HAP-1 (cell line): Measurements from ENCODE around the gene FDXACB1.

Experiments
- DNase-seq, 2 experiments: peaks; one replicate each; pipeline ENCODE4 v3.0.0-alpha.2; 2016 to 2020; ENCODE audit warnings: low spot score in 2 of 2
- H3K27me3 ChIP-seq: fragments of 250-450 bp; sonication (Bioruptor Pico); 2 replicates; pipeline ENCODE4 v1.5.1; 2020; ENCODE audit warnings: low read depth, mild to moderate bottlenecking, moderate library complexity
- H3K36me3 ChIP-seq: fragments of 250-450 bp; sonication (Bioruptor Pico); replicated peaks from 2 replicates; pipeline ENCODE4 v1.5.1; 2020; ENCODE audit warnings: mild to moderate bottlenecking
- H3K4me1 ChIP-seq: fragments of 250-450 bp; sonication (Bioruptor Pico); 2 replicates; pipeline ENCODE4 v1.5.1; 2020; ENCODE audit warnings: mild to moderate bottlenecking
- H3K4me3 ChIP-seq: fragments of 250-450 bp; sonication (Bioruptor Pico); 2 replicates; pipeline ENCODE4 v1.5.1; 2020; ENCODE audit warnings: mild to moderate bottlenecking, moderate library complexity
- H3K9me3 ChIP-seq: fragments of 250-450 bp; sonication (Bioruptor Pico); 2 replicates; pipeline ENCODE4 v1.5.1; 2020; ENCODE audit warnings: mild to moderate bottlenecking, moderate library complexity
- in situ Hi-C: fragments of 300-500 bp; cut with MboI; formaldehyde crosslinking; loops from 3 replicates; pipeline ENCODE4 v1.14.3; 2020; ENCODE audit warnings: low sequenced_read_pairs, inconsistent platforms, mixed read lengths

Gene FDXACB1

DNA sequence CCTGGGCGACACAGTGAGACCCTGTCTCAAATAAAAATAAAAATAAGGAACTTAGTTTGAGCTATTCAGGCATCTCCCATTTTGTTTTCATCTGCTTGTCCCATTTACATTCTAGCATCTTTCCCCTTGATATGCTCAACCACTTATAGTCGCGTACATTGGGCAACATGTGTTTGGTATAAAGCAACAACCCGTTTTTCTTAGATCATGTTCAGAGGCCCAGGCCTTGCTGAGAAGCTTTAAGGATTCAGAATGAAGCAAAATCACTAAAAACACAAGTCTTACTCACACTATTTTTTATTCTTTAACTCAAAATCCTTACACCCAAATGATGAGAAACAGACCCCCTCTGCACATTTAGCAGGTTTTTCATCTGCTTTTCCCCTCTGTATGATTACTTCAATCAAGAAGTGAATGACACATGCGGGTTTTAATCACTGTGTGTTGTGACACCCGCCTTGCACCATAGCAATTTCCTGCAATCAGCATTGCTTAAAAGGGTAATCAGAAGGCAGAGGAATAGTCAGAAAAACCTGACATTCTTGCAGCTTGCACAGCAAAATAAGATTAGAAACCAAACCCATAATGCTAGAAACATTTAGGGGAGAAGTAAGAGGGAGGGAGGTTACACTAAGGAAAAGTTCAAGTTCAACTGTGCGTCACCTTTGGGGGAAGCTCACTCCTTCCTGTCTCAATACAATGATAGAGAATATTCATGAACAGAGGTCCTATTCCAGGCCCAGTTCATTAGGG is 33.5 kb downstream of the FDXACB1 start:
- Histone ChIP-seq H3K4me3 (no peak overlapping the region), H3K36me3 (no peaks in the 10 kb centered on the region), H3K9me3 (no peaks in the 10 kb centered on the region), H3K27me3 (no peaks in the 10 kb centered on the region), H3K4me1 (no peaks in the 10 kb centered on the region)
- DNase-seq: no peak
- in situ Hi-C loops: no loop called here

- no peak overlapping the region for H3K4me3 ChIP-seq
- in situ Hi-C loops: loop anchor here (5.0 kb wide), 1 partner anchor 241 kb away; the partner anchor contains the start of gene SIK2
- H3K9me3 ChIP-seq: no peaks in the 10 kb centered on the region
- no peaks in the 10 kb centered on the region for H3K4me1 ChIP-seq
- H3K36me3 ChIP-seq: no peaks in the 10 kb centered on the region
- DNase-seq: no peak
- H3K27me3 ChIP-seq: no peaks in the 10 kb centered on the region
Measured at GRCh38 chr11:111843661-111844060, 35.3 kb downstream of the FDXACB1 start.

- Histone ChIP-seq H3K9me3 (no peaks in the 10 kb centered on the region), H3K4me1 (no peaks in the 10 kb centered on the region), H3K4me3 (no peak overlapping the region), H3K27me3 (no peaks in the 10 kb centered on the region), H3K36me3 (no peaks in the 10 kb centered on the region)
- in situ Hi-C loops: loop anchor here (5.0 kb wide), 1 partner anchor 239 kb away; the partner anchor contains the start of gene SIK2
- peak; percentile 70 to 92 for DNase-seq
Measured at GRCh38 chr11:111841370-111842053, 37.5 kb downstream of the FDXACB1 start.

GRCh38 chr11:111840143-111840542 is 38.8 kb downstream of the FDXACB1 start:
- no peaks in the 10 kb centered on the region for H3K4me1 ChIP-seq
- H3K9me3 ChIP-seq: no peaks in the 10 kb centered on the region
- no peaks in the 10 kb centered on the region for H3K36me3 ChIP-seq
- no peaks in the 10 kb centered on the region for H3K27me3 ChIP-seq
- in situ Hi-C loops: loop anchor here (5.0 kb wide), 1 partner anchor 238 kb away; the partner anchor contains the start of gene SIK2
- H3K4me3 ChIP-seq: no peak overlapping the region
- no peak for DNase-seq

- no peaks in the 10 kb centered on the region for H3K4me1 ChIP-seq
- H3K36me3 ChIP-seq: no peaks in the 10 kb centered on the region
- no peak overlapping the region for H3K4me3 ChIP-seq
- in situ Hi-C loops: no loop called here
- H3K27me3 ChIP-seq: no peaks in the 10 kb centered on the region
- H3K9me3 ChIP-seq: no peaks in the 10 kb centered on the region
- no peak for DNase-seq
Measured at GRCh38 chr11:111838054-111838453, 40.9 kb downstream of the FDXACB1 start.

GRCh38 chr11:111837366-111837891 is 41.5 kb downstream of the FDXACB1 start:
- Histone ChIP-seq H3K36me3 (no peaks in the 10 kb centered on the region), H3K4me1 (no peaks in the 10 kb centered on the region), H3K4me3 (no peak overlapping the region), H3K27me3 (no peaks in the 10 kb centered on the region), H3K9me3 (no peaks in the 10 kb centered on the region)
- DNase-seq: no peak
- in situ Hi-C loops: no loop called here

- H3K4me1 ChIP-seq: no peaks in the 10 kb centered on the region
- H3K4me3 ChIP-seq: no peak overlapping the region
- DNase-seq: no peak
- in situ Hi-C loops: no loop called here
- no peaks in the 10 kb centered on the region for H3K9me3 ChIP-seq
- no peaks in the 10 kb centered on the region for H3K27me3 ChIP-seq
- no peaks in the 10 kb centered on the region for H3K36me3 ChIP-seq
Measured at GRCh38 chr11:111836721-111837120, 42.2 kb downstream of the FDXACB1 start.

DNA sequence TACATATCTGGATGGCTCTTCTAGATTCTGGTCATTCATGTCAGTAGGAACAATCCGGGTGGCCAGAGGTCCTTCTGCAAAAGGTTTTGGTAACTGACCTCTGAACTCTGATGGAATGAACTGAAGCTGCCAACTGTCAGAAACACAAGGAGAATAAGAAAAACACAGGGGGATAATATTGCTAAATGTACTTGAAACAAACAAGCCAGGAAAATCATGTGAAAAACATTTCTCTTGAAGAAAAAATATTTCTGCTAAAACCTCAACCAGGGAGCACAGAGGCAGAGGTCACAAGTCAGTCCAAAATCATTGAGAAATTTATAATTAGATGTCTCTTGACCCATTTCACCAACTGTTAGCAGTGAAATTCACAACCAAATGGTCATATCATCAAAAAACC is 42.8 kb downstream of the FDXACB1 start:
- DNase-seq: no peak
- no peaks in the 10 kb centered on the region for H3K36me3 ChIP-seq
- no peaks in the 10 kb centered on the region for H3K27me3 ChIP-seq
- H3K4me1 ChIP-seq: no peaks in the 10 kb centered on the region
- in situ Hi-C loops: no loop called here
- no peak overlapping the region for H3K4me3 ChIP-seq
- no peaks in the 10 kb centered on the region for H3K9me3 ChIP-seq

DNA sequence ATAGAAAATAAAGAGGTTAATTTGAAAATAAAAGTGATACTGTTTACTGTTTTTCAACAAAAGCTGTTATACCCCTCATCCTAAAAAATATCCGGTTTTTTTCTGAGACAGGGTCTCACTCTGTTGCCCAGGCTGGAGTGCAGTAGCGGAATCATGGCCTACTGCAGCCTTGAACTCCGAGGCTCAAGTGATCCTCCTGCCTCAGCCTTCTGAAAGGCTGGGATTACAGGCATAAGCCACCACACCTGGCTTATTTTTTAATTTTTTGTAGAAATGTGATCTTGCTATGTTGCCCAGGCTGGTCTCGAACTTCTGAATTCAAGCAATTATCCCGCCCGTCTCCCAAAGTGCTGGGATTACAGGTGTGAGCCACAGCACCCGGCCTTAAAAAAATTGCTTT is 43.3 kb downstream of the FDXACB1 start:
- Histone ChIP-seq H3K36me3 (no peaks in the 10 kb centered on the region), H3K9me3 (no peaks in the 10 kb centered on the region), H3K4me1 (no peaks in the 10 kb centered on the region), H3K4me3 (no peak overlapping the region), H3K27me3 (no peaks in the 10 kb centered on the region)
- no peak for DNase-seq
- in situ Hi-C loops: no loop called here

- peak in 1 of 2 experiments; percentile 18 for DNase-seq
- no peaks in the 10 kb centered on the region for H3K9me3 ChIP-seq
- no peak overlapping the region for H3K4me3 ChIP-seq
- H3K4me1 ChIP-seq: no peaks in the 10 kb centered on the region
- H3K27me3 ChIP-seq: no peaks in the 10 kb centered on the region
- H3K36me3 ChIP-seq: no peaks in the 10 kb centered on the region
- in situ Hi-C loops: no loop called here
Measured at GRCh38 chr11:111834432-111835163, 44.4 kb downstream of the FDXACB1 start.

GRCh38 chr11:111833524-111833923 is 45.4 kb downstream of the FDXACB1 start:
- Histone ChIP-seq H3K9me3 (no peaks in the 10 kb centered on the region), H3K36me3 (no peaks in the 10 kb centered on the region), H3K4me1 (no peaks in the 10 kb centered on the region), H3K27me3 (no peaks in the 10 kb centered on the region), H3K4me3 (no peak overlapping the region)
- in situ Hi-C loops: no loop called here
- DNase-seq: no peak

- H3K9me3 ChIP-seq: no peaks in the 10 kb centered on the region
- in situ Hi-C loops: no loop called here
- no peaks in the 10 kb centered on the region for H3K36me3 ChIP-seq
- no peaks in the 10 kb centered on the region for H3K4me1 ChIP-seq
- H3K4me3 ChIP-seq: no peak overlapping the region
- H3K27me3 ChIP-seq: no peaks in the 10 kb centered on the region
- DNase-seq: no peak
Measured at GRCh38 chr11:111829185-111829968, 49.6 kb downstream of the FDXACB1 start.

DNA sequence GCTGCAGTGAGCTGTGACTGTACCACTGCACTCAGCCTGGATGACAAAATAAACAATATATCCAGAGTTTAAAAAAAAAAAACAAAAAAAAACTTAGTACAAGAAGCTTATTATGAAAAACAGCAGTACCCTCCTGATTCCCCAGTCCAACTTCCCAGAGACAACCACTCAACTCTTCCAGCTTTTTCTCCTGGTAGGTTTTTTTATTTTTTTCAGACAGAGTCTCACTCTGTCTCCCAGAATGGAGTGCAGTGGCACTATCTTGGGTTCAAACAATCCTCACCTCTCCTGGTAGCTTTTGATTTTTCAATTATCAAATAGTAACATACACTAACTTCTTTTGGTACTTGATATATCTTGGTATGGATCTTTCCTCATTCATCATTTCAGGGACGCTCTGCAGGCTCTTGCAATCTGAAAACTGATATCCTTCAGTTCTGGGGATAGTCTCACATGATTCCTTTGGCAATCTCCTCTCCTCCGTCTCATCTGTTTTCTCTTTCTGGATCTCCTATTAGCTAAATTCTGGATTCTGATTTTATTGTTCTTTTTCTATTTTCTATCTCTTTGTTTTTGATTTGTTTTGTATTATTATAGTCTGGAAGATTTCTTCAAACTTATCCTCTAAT is 52.5 kb downstream of the FDXACB1 start:
- Histone ChIP-seq H3K4me1 (peaks cover 7% of the 10 kb centered on the region), H3K27me3 (no peaks in the 10 kb centered on the region), H3K9me3 (no peaks in the 10 kb centered on the region), H3K36me3 (no peaks in the 10 kb centered on the region), H3K4me3 (no peak overlapping the region)
- no peak for DNase-seq
- in situ Hi-C loops: no loop called here
